ENCODE data around the gene RET.

Gene RET

GRCh38 chr10:43111921-43112607 is 35.2 kb downstream of the RET start:
- no peaks in the 10 kb centered on the region for H3K9me3 Mint-ChIP-seq
- no peaks in the 10 kb centered on the region for H3K27me3 Mint-ChIP-seq
- H3K36me3 Mint-ChIP-seq (ENCODE audit: insufficient read depth) = no peaks in the 10 kb centered on the region
- peaks cover 2% of the 10 kb centered on the region for H3K4me1 Mint-ChIP-seq
- no peak overlapping the region for H3K27ac Mint-ChIP-seq (ENCODE audit: low read depth)
- H3K4me3 Mint-ChIP-seq = no peak overlapping the region
- ATAC-seq (replicated peaks; ENCODE audit: extremely low read depth, poor library complexity, severe bottlenecking) (no peak), DNase-seq (ENCODE audit: low spot score in 2 of 2) (no peak)

GRCh38 chr10:43112608-43112961 is 35.7 kb downstream of the RET start:
- ATAC-seq (replicated peaks; ENCODE audit: extremely low read depth, poor library complexity, severe bottlenecking) (no peak), DNase-seq (ENCODE audit: low spot score in 2 of 2) (no peak)
- Mint-ChIP-seq H3K27ac (ENCODE audit: low read depth) (no peak overlapping the region), H3K9me3 (no peaks in the 10 kb centered on the region), H3K4me1 (no peaks in the 10 kb centered on the region), H3K4me3 (no peak overlapping the region), H3K27me3 (no peaks in the 10 kb centered on the region), H3K36me3 (ENCODE audit: insufficient read depth) (no peaks in the 10 kb centered on the region)

- no peaks in the 10 kb centered on the region for H3K36me3 Mint-ChIP-seq (ENCODE audit: insufficient read depth)
- H3K27me3 Mint-ChIP-seq = no peaks in the 10 kb centered on the region
- H3K9me3 Mint-ChIP-seq = no peaks in the 10 kb centered on the region
- ATAC-seq (replicated peaks; ENCODE audit: extremely low read depth, poor library complexity, severe bottlenecking) (no peak), DNase-seq (ENCODE audit: low spot score in 2 of 2) (no peak)
- H3K4me1 Mint-ChIP-seq = no peaks in the 10 kb centered on the region
- no peak overlapping the region for H3K4me3 Mint-ChIP-seq
- no peak overlapping the region for H3K27ac Mint-ChIP-seq (ENCODE audit: low read depth)
Observed at GRCh38 chr10:43113201-43114087, 36.6 kb downstream of the RET start.

GRCh38 chr10:43114088-43114742 is 37.3 kb downstream of the RET start:
- ATAC-seq (replicated peaks; ENCODE audit: extremely low read depth, poor library complexity, severe bottlenecking) = no peak
- Mint-ChIP-seq H3K36me3 (ENCODE audit: insufficient read depth) (no peaks in the 10 kb centered on the region), H3K27me3 (no peaks in the 10 kb centered on the region), H3K9me3 (no peaks in the 10 kb centered on the region), H3K27ac (ENCODE audit: low read depth) (no peak overlapping the region), H3K4me3 (no peak overlapping the region), H3K4me1 (no peaks in the 10 kb centered on the region)
- no peak for DNase-seq (ENCODE audit: low spot score in 2 of 2)

- DNase-seq (ENCODE audit: low spot score in 2 of 2) = no peak
- Mint-ChIP-seq H3K27me3 (no peaks in the 10 kb centered on the region), H3K4me3 (no peak overlapping the region), H3K4me1 (peaks cover under 1% of the 10 kb centered on the region), H3K9me3 (no peaks in the 10 kb centered on the region), H3K27ac (ENCODE audit: low read depth) (no peak overlapping the region), H3K36me3 (ENCODE audit: insufficient read depth) (no peaks in the 10 kb centered on the region)
- no peak for ATAC-seq (replicated peaks; ENCODE audit: extremely low read depth, poor library complexity, severe bottlenecking)
Observed at GRCh38 chr10:43114743-43115611, 38.1 kb downstream of the RET start.

GRCh38 chr10:43115881-43116595 is 39.2 kb downstream of the RET start:
- Mint-ChIP-seq H3K27me3 (no peaks in the 10 kb centered on the region), H3K36me3 (ENCODE audit: insufficient read depth) (no peaks in the 10 kb centered on the region), H3K27ac (ENCODE audit: low read depth) (no peak overlapping the region), H3K4me3 (no peak overlapping the region), H3K4me1 (peaks cover 11% of the 10 kb centered on the region), H3K9me3 (no peaks in the 10 kb centered on the region)
- DNase-seq (ENCODE audit: low spot score in 2 of 2) (no peak), ATAC-seq (replicated peaks; ENCODE audit: extremely low read depth, poor library complexity, severe bottlenecking) (no peak)

- DNase-seq (ENCODE audit: low spot score in 2 of 2) (no peak), ATAC-seq (replicated peaks; ENCODE audit: extremely low read depth, poor library complexity, severe bottlenecking) (no peak)
- no peak overlapping the region for H3K27ac Mint-ChIP-seq (ENCODE audit: low read depth)
- H3K27me3 Mint-ChIP-seq = no peaks in the 10 kb centered on the region
- peaks cover 16% of the 10 kb centered on the region for H3K4me1 Mint-ChIP-seq
- H3K36me3 Mint-ChIP-seq (ENCODE audit: insufficient read depth) = no peaks in the 10 kb centered on the region
- no peaks in the 10 kb centered on the region for H3K9me3 Mint-ChIP-seq
- H3K4me3 Mint-ChIP-seq = no peak overlapping the region
Observed at GRCh38 chr10:43116596-43116995, 39.7 kb downstream of the RET start.

- H3K9me3 Mint-ChIP-seq = no peaks in the 10 kb centered on the region
- H3K27ac Mint-ChIP-seq (ENCODE audit: low read depth) = no peak overlapping the region
- H3K36me3 Mint-ChIP-seq (ENCODE audit: insufficient read depth) = no peaks in the 10 kb centered on the region
- ATAC-seq (replicated peaks; ENCODE audit: extremely low read depth, poor library complexity, severe bottlenecking) (no peak), DNase-seq (ENCODE audit: low spot score in 2 of 2) (no peak)
- peaks cover 22% of the 10 kb centered on the region for H3K4me1 Mint-ChIP-seq
- H3K4me3 Mint-ChIP-seq = no peak overlapping the region
- H3K27me3 Mint-ChIP-seq = no peaks in the 10 kb centered on the region
Observed at GRCh38 chr10:43117031-43117776, 40.3 kb downstream of the RET start.

- H3K4me1 Mint-ChIP-seq = peaks cover 22% of the 10 kb centered on the region
- no peak for DNase-seq (ENCODE audit: low spot score in 2 of 2)
- ATAC-seq (replicated peaks; ENCODE audit: extremely low read depth, poor library complexity, severe bottlenecking) = no peak
- no peaks in the 10 kb centered on the region for H3K36me3 Mint-ChIP-seq (ENCODE audit: insufficient read depth)
- H3K27ac Mint-ChIP-seq (ENCODE audit: low read depth) = no peak overlapping the region
- no peak overlapping the region for H3K4me3 Mint-ChIP-seq
- H3K9me3 Mint-ChIP-seq = no peaks in the 10 kb centered on the region
- H3K27me3 Mint-ChIP-seq = no peaks in the 10 kb centered on the region
Observed at GRCh38 chr10:43117777-43118583, 41.1 kb downstream of the RET start.

GRCh38 chr10:43118631-43119415 is 42.0 kb downstream of the RET start:
- Mint-ChIP-seq H3K27me3 (no peaks in the 10 kb centered on the region), H3K9me3 (no peaks in the 10 kb centered on the region), H3K36me3 (ENCODE audit: insufficient read depth) (no peaks in the 10 kb centered on the region), H3K4me3 (no peak overlapping the region), H3K27ac (ENCODE audit: low read depth) (no peak overlapping the region), H3K4me1 (peaks cover 22% of the 10 kb centered on the region)
- DNase-seq (ENCODE audit: low spot score in 2 of 2) (no peak), ATAC-seq (replicated peaks; ENCODE audit: extremely low read depth, poor library complexity, severe bottlenecking) (no peak)
